Duodenal mucosa (tissue), 2 donors: ENCODE data around the gene CRPPA.
"Not testable (repeated sequence)": the region's sequence is repeated elsewhere in the genome, so short reads cannot be mapped to it uniquely, and the experiment has no call there.

ENCODE experiments used
- H3K27ac ChIP-seq: one replicate; pipeline ENCODE4 v1.7.0; 2013; ENCODE audit warnings: low read depth, low read length
- H3K27me3 ChIP-seq, 2 donors: one replicate each; pipeline ENCODE4 v1.7.0; 2013; ENCODE audit warnings: low read length in 2 of 2, control low read depth in 1 of 2; ENCODE audit not compliant: insufficient read depth in 2 of 2, control insufficient read depth in 1 of 2
- H3K36me3 ChIP-seq, 2 donors: one replicate each; pipeline ENCODE4 v1.7.0; 2013; ENCODE audit warnings: low read length in 2 of 2, control low read depth in 1 of 2; ENCODE audit not compliant: insufficient read depth in 2 of 2, control insufficient read depth in 1 of 2
- H3K4me1 ChIP-seq, 2 donors: one replicate each; pipeline ENCODE4 v1.7.0; 2013; ENCODE audit warnings: low read length in 2 of 2, control low read depth in 1 of 2; ENCODE audit not compliant: insufficient read depth in 2 of 2, control insufficient read depth in 1 of 2
- H3K4me3 ChIP-seq, 2 donors: one replicate each; pipeline ENCODE4 v1.7.0; 2013; ENCODE audit warnings: low read length in 2 of 2, low read depth in 1 of 2
- H3K9ac ChIP-seq, 2 donors: one replicate each; pipeline ENCODE4 v1.7.0; 2013; ENCODE audit warnings: low read length in 2 of 2, low read depth in 1 of 2
- H3K9me3 ChIP-seq, 2 donors: one replicate each; pipeline ENCODE4 v1.7.0; 2013; ENCODE audit warnings: low read length in 2 of 2, control low read depth in 1 of 2; ENCODE audit not compliant: control insufficient read depth in 1 of 2

The CRPPA gene

GRCh38 chr7:16421333-16422102 is at the start of gene CRPPA:
Gene CRPPA, minus strand, starts transcription at chr7:16421538. Its CDS starts 216 bp downstream, at chr7:16421322.
- Histone ChIP-seq H3K4me1 (peaks cover 19% of the 10 kb centered on the region in 2 donors), H3K36me3 (no peaks in the 10 kb centered on the region), H3K27me3 (no peaks in the 10 kb centered on the region), H3K9me3 (no peaks in the 10 kb centered on the region), H3K4me3 (peak within 1 kb of the TSS; percentile 73 to 87), H3K27ac (peak within 1 kb of the TSS; percentile 94), H3K9ac (peak within 1 kb of the TSS; percentile 83 to 89)

- H3K36me3 ChIP-seq = no peaks in the 10 kb centered on the region
- peaks cover 0 to 5% of the 10 kb centered on the region in 2 donors for H3K27me3 ChIP-seq
- no peak within 1 kb of the TSS for H3K27ac ChIP-seq
- H3K4me1 ChIP-seq = peaks cover 0 to 5% of the 10 kb centered on the region in 2 donors
- H3K9me3 ChIP-seq = no peaks in the 10 kb centered on the region
- H3K9ac ChIP-seq = no peak within 1 kb of the TSS
- peak within 1 kb of the TSS; percentile 33 to 44 for H3K4me3 ChIP-seq
Observed at GRCh38 chr7:16465469-16466361, 44.4 kb upstream of the CRPPA start, which contains the start of gene SOSTDC1. Gene SOSTDC1, minus strand, starts transcription at chr7:16465738. Its CDS starts 70 bp downstream, at chr7:16465668.

- Histone ChIP-seq H3K4me1 (peaks cover 0 to 5% of the 10 kb centered on the region in 2 donors), H3K9me3 (no peaks in the 10 kb centered on the region), H3K27me3 (peaks cover 0 to 5% of the 10 kb centered on the region in 2 donors), H3K27ac (no peak overlapping the region), H3K36me3 (no peaks in the 10 kb centered on the region), H3K9ac (no peak overlapping the region), H3K4me3 (no peak overlapping the region)
Observed at GRCh38 chr7:16463949-16464715, 42.8 kb upstream of the CRPPA start.

- Histone ChIP-seq H3K4me3 (no peak overlapping the region), H3K9ac (no peak overlapping the region), H3K4me1 (peaks cover 0 to 5% of the 10 kb centered on the region in 2 donors), H3K36me3 (no peaks in the 10 kb centered on the region), H3K27me3 (peaks cover 0 to 5% of the 10 kb centered on the region in 2 donors), H3K9me3 (no peaks in the 10 kb centered on the region), H3K27ac (no peak overlapping the region)
Observed at GRCh38 chr7:16463520-16463919, 42.2 kb upstream of the CRPPA start.

- Histone ChIP-seq H3K4me3 (no peak overlapping the region), H3K4me1 (peaks cover 0 to 5% of the 10 kb centered on the region in 2 donors), H3K27ac (no peak overlapping the region)
Observed at GRCh38 chr7:16462431-16462889, 41.1 kb upstream of the CRPPA start.

GRCh38 chr7:16460789-16461493 is 39.6 kb upstream of the CRPPA start:
- H3K36me3 ChIP-seq = no peaks in the 10 kb centered on the region
- no peak overlapping the region for H3K27ac ChIP-seq
- no peak overlapping the region for H3K4me3 ChIP-seq

More at GRCh38 chr7:16462431-16462889, 41.1 kb upstream of the CRPPA start:
- Histone ChIP-seq H3K9ac (no peak overlapping the region), H3K36me3 (no peaks in the 10 kb centered on the region), H3K9me3 (no peaks in the 10 kb centered on the region), H3K27me3 (peaks cover 0 to 5% of the 10 kb centered on the region in 2 donors)

GRCh38 chr7:16456303-16456702 is 35.0 kb upstream of the CRPPA start:
- not testable (repeated sequence) for H3K4me3 ChIP-seq, H3K27ac ChIP-seq, H3K36me3 ChIP-seq, H3K9me3 ChIP-seq, H3K4me1 ChIP-seq, H3K9ac ChIP-seq, H3K27me3 ChIP-seq

More at GRCh38 chr7:16460789-16461493, 39.6 kb upstream of the CRPPA start:
- Histone ChIP-seq H3K9ac (no peak overlapping the region), H3K9me3 (no peaks in the 10 kb centered on the region), H3K4me1 (peaks cover 0 to 1% of the 10 kb centered on the region in 2 donors), H3K27me3 (peaks cover 0 to under 1% of the 10 kb centered on the region in 2 donors)

- no peak overlapping the region for H3K9ac ChIP-seq
- no peak overlapping the region for H3K4me3 ChIP-seq
- H3K9me3 ChIP-seq = no peaks in the 10 kb centered on the region
- H3K36me3 ChIP-seq = no peaks in the 10 kb centered on the region
- H3K4me1 ChIP-seq = no peaks in the 10 kb centered on the region
- no peaks in the 10 kb centered on the region for H3K27me3 ChIP-seq
- no peak overlapping the region for H3K27ac ChIP-seq
Observed at GRCh38 chr7:16455591-16455990, 34.3 kb upstream of the CRPPA start.

GRCh38 chr7:16450366-16450765 is 29.0 kb upstream of the CRPPA start:
- Histone ChIP-seq H3K4me1 (no peaks in the 10 kb centered on the region), H3K9ac (no peak overlapping the region), H3K27me3 (no peaks in the 10 kb centered on the region), H3K4me3 (no peak overlapping the region), H3K36me3 (no peaks in the 10 kb centered on the region), H3K9me3 (no peaks in the 10 kb centered on the region), H3K27ac (no peak overlapping the region)
